K562 (cell line): Measurements from ENCODE around the gene PRRT1. TPM values are rescaled to one million over a fixed set of nuclear protein-coding genes. Genes with fewer than 3 reads are reported as not detected.

Experiments
- ATF7 ChIP-seq: fragments of 450-650 bp; IDR thresholded peaks from 2 replicates; pipeline ENCODE4 v1.7.1; 2014; ENCODE audit warnings: mild to moderate bottlenecking, moderate library complexity
- BCLAF1 ChIP-seq, 2 experiments: fragments of 450-650 bp in 1 of 2; IDR thresholded peaks; 2 replicates each; pipeline ENCODE4 v1.6.1; 2011 to 2017; ENCODE audit warnings: low read depth in 2 of 2, antibody characterized with exemption in 1 of 2, borderline replicate concordance in 1 of 2, low read length in 1 of 2, mild to moderate bottlenecking in 1 of 2, mixed read lengths in 1 of 2; ENCODE audit not compliant: control insufficient read depth in 1 of 2
- BHLHE40 ChIP-seq: IDR thresholded peaks from 2 replicates; pipeline ENCODE4 v1.6.1; 2011; ENCODE audit warnings: low read length, improper control_type of control experiment
- CHCHD3 ChIP-seq: fragments of 250-450 bp; sonication (Bioruptor Pico); IDR thresholded peaks from 2 replicates; pipeline ENCODE4 v2.1.2; 2022; ENCODE audit warnings: mild to moderate bottlenecking
- CREB5 ChIP-seq: fragments of 250-450 bp; sonication (Bioruptor Pico); IDR thresholded peaks from 2 replicates; pipeline ENCODE4 v1.5.0; 2020; ENCODE audit warnings: mild to moderate bottlenecking
- HCFC1 ChIP-seq: IDR thresholded peaks from 2 replicates; pipeline ENCODE4 v1.6.1; 2012; ENCODE audit warnings: low read depth, low read length, improper control_type of control experiment
- HDGF ChIP-seq: fragments of 450-650 bp; IDR thresholded peaks from 2 replicates; pipeline ENCODE4 v1.6.1; 2016
- NCOA2 ChIP-seq, 2 experiments: fragments of 450-650 bp; IDR thresholded peaks; 2 replicates each; pipeline ENCODE4 v1.6.1; 2018; ENCODE audit warnings: mild to moderate bottlenecking in 2 of 2, moderate library complexity in 1 of 2; ENCODE audit not compliant: partially characterized antibody in 2 of 2
- RBM15 ChIP-seq: fragments of 200-400 bp; formaldehyde crosslinking; IDR thresholded peaks from 2 replicates; pipeline ENCODE4 v1.6.1; 2018; ENCODE audit warnings: mild to moderate bottlenecking, low read length, moderate library complexity; ENCODE audit not compliant: insufficient read depth
- RFX1 ChIP-seq: fragments of 450-650 bp; IDR thresholded peaks from 2 replicates; pipeline ENCODE4 v1.6.1; 2016; ENCODE audit warnings: mild to moderate bottlenecking, moderate library complexity
- SRSF1 ChIP-seq: fragments of 200-400 bp; formaldehyde crosslinking; IDR thresholded peaks from 2 replicates; pipeline ENCODE4 v1.6.1; 2017; ENCODE audit warnings: mild to moderate bottlenecking, low read depth, low read length, moderate library complexity
- ZFX ChIP-seq: sonication (generic); formaldehyde crosslinking; IDR thresholded peaks from 2 replicates; pipeline ENCODE4 v1.8.0; 2022; ENCODE audit warnings: mild to moderate bottlenecking, missing genetic modification reagents, moderate library complexity
- ZNF174 ChIP-seq: fragments of 250-450 bp; sonication (Bioruptor Pico); IDR thresholded peaks from 2 replicates; pipeline ENCODE4 v1.4.0; 2020; ENCODE audit warnings: mild to moderate bottlenecking
- ZNF212 ChIP-seq: fragments of 450-650 bp; formaldehyde crosslinking; IDR thresholded peaks from 2 replicates; pipeline ENCODE4 v1.4.0; 2020; ENCODE audit warnings: mild to moderate bottlenecking
- ZNF311 ChIP-seq: fragments of 250-450 bp; sonication (Bioruptor Pico); IDR thresholded peaks from 2 replicates; pipeline ENCODE4 v1.4.0; 2020; ENCODE audit warnings: mild to moderate bottlenecking, moderate library complexity
- ZNF395 ChIP-seq: fragments of 200-800 bp; sonication (Bioruptor generic); IDR thresholded peaks from 2 replicates; pipeline ENCODE4 v1.6.1; 2017; ENCODE audit warnings: missing genetic modification characterization, missing compliant biosample characterization
- ZNF589 ChIP-seq: fragments of 200-800 bp; sonication (Bioruptor generic); IDR thresholded peaks from 2 replicates; pipeline ENCODE4 v1.6.1; 2016; ENCODE audit warnings: low read depth, missing genetic modification characterization, missing compliant biosample characterization
- ZNF639 ChIP-seq, 2 experiments: fragments of 200-800 bp in 1 of 2; sonication (Bioruptor generic) in 1 of 2; sonication (generic) in 1 of 2; formaldehyde crosslinking in 1 of 2; IDR thresholded peaks in 1 of 2; conservative IDR thresholded peaks in 1 of 2; 2 replicates each; pipeline versions ENCODE4 v1.5.0 to v1.6.1; 2016 to 2020; ENCODE audit warnings: missing compliant biosample characterization in 1 of 2, missing genetic modification characterization in 1 of 2, missing genetic modification reagents in 1 of 2
- ZNF695 ChIP-seq: fragments of 450-650 bp; formaldehyde crosslinking; IDR thresholded peaks from 2 replicates; pipeline ENCODE4 v1.4.0; 2020; ENCODE audit warnings: mild to moderate bottlenecking, moderate library complexity
- polyA plus RNA-seq, 8 experiments: library from polyadenylated mRNA; depleted of rRNA in 4 of 8; stranded (reverse) in 5 of 8; unstranded in 3 of 8; fragments of >200 nt; fragmentation: Nextera tagmentation in 2 of 8; fragmentation: Illumina TruSeq in 1 of 8; extraction: Ambion mirVana in 2 of 8; extraction: Trizol in 1 of 8; gene quantifications; 2 replicates each; pipeline versions ENCODE4 v1.2.1 to v1.2.3, GENCODE V29; 2011 to 2014; ENCODE audit warnings: inconsistent platforms in 1 of 8, missing spikeins in 1 of 8
- total RNA-seq, 7 experiments: library from RNA; depleted of rRNA in 6 of 7; stranded (reverse); fragments of >200 nt in 6 of 7; fragmentation: Illumina TruSeq in 2 of 7; extraction: Trizol in 2 of 7; gene quantifications; 2 replicates each; pipeline versions ENCODE4 v1.2.1 to v1.2.3, GENCODE V29; 2011 to 2021; ENCODE audit warnings: low replicate concordance in 1 of 7

Gene PRRT1
- total and polyA plus RNA-seq, 9 of the 15 experiments (the other 6 are each of a cell fraction or from before 2014, with no cell fraction given) = 0.14 to 3.5 (median 0.41) TPM

- TF ChIP-seq BCLAF1 (IDR thresholded peaks at IDR 0.05; ENCODE audit: borderline replicate concordance in 1 of 2, control insufficient read depth in 1 of 2, low read depth in 2 of 2, low read length in 1 of 2) = no peak
- no peak for TF ChIP-seq ZNF395
- no peak for TF ChIP-seq ZNF589
- no peak for TF ChIP-seq HDGF
- no peak for TF ChIP-seq HCFC1
- TF ChIP-seq RFX1 = no peak
- 0 out of 2 replicates have a peak, but pooled peaks have one; percentile 34 for TF ChIP-seq ZNF212 (CRISPR knock-in tag)
- TF ChIP-seq CREB5 (CRISPR knock-in tag) = no peak
- TF ChIP-seq SRSF1 = no peak
- no peak for TF ChIP-seq NCOA2 (IDR thresholded peaks at IDR 0.05; ENCODE audit: partially characterized antibody in 2 of 2)
- no peak for TF ChIP-seq ZNF695 (CRISPR knock-in tag)
- TF ChIP-seq ZFX = no peak
- no peak for TF ChIP-seq BHLHE40
- TF ChIP-seq ZNF174 (CRISPR knock-in tag) = no peak
- TF ChIP-seq ZNF639 (CRISPR knock-in tag; conservative IDR thresholded peaks at IDR 0.05 in 1 of 2, IDR thresholded peaks at IDR 0.05 in 1 of 2) = peak in 1 of 2 experiments; percentile 64; a peak in 1 of 4 replicates
- TF ChIP-seq CHCHD3 (CRISPR knock-in tag) = 0 out of 2 replicates have a peak, but pooled peaks have one; percentile 7
- no peak; the same call in 1 of the 2 replicates for TF ChIP-seq ATF7
- no peak for TF ChIP-seq ZNF311 (CRISPR knock-in tag)
- no peak for TF ChIP-seq RBM15
These were observed 25.5 kb upstream of the PRRT1 start (continued) for GRCh38 chr6:32177183-32177787.
